GM12878 (cell line): ENCODE data around the gene UNC119B.

Experiments used
- EP300 ChIP-seq, 2 experiments: fragments of 150-350 bp in 1 of 2; IDR thresholded peaks; 2 replicates each; pipeline ENCODE4 v1.6.1; 2011 to 2012; ENCODE audit warnings: low read depth in 2 of 2, low read length in 2 of 2, borderline replicate concordance in 1 of 2, improper control_type of control experiment in 1 of 2, inconsistent platforms in 1 of 2; ENCODE audit not compliant: control insufficient read depth in 1 of 2
- TF ChIP-seq, protein P1 (sequence below): fragments of 450-650 bp; IDR thresholded peaks from 2 replicates; pipeline ENCODE4 v1.6.1; 2017; ENCODE audit warnings: mild to moderate bottlenecking
- TF ChIP-seq, protein P2 (sequence below): IDR thresholded peaks from 2 replicates; pipeline ENCODE4 v1.6.1; 2012; ENCODE audit warnings: improper control_type of control experiment, low read depth, low read length; ENCODE audit not compliant: insufficient replicate concordance

DNA sequence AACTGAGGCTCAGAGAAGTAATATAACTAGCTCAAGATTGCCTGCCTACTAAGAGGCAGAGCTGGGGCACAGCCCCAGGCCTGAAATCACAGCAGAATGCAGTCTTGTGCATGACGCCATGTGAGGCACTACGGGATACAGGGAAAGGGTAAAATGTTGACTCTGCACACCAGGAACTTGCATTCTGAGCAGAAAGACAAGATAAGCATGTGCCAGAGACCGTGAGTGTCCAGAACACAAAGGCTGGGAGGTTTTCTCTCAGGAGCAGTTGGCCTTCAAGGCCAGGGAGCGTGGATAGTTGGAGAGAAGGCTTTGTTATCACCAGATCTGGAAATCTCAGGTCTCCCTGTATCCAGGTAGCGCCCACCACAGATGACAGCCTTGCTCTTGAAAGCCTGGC, 46.5 kb upstream of the UNC119B start:
- TF ChIP-seq, protein P1, sequence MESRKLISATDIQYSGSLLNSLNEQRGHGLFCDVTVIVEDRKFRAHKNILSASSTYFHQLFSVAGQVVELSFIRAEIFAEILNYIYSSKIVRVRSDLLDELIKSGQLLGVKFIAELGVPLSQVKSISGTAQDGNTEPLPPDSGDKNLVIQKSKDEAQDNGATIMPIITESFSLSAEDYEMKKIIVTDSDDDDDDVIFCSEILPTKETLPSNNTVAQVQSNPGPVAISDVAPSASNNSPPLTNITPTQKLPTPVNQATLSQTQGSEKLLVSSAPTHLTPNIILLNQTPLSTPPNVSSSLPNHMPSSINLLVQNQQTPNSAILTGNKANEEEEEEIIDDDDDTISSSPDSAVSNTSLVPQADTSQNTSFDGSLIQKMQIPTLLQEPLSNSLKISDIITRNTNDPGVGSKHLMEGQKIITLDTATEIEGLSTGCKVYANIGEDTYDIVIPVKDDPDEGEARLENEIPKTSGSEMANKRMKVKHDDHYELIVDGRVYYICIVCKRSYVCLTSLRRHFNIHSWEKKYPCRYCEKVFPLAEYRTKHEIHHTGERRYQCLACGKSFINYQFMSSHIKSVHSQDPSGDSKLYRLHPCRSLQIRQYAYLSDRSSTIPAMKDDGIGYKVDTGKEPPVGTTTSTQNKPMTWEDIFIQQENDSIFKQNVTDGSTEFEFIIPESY = no peak
- TF ChIP-seq, protein P2, sequence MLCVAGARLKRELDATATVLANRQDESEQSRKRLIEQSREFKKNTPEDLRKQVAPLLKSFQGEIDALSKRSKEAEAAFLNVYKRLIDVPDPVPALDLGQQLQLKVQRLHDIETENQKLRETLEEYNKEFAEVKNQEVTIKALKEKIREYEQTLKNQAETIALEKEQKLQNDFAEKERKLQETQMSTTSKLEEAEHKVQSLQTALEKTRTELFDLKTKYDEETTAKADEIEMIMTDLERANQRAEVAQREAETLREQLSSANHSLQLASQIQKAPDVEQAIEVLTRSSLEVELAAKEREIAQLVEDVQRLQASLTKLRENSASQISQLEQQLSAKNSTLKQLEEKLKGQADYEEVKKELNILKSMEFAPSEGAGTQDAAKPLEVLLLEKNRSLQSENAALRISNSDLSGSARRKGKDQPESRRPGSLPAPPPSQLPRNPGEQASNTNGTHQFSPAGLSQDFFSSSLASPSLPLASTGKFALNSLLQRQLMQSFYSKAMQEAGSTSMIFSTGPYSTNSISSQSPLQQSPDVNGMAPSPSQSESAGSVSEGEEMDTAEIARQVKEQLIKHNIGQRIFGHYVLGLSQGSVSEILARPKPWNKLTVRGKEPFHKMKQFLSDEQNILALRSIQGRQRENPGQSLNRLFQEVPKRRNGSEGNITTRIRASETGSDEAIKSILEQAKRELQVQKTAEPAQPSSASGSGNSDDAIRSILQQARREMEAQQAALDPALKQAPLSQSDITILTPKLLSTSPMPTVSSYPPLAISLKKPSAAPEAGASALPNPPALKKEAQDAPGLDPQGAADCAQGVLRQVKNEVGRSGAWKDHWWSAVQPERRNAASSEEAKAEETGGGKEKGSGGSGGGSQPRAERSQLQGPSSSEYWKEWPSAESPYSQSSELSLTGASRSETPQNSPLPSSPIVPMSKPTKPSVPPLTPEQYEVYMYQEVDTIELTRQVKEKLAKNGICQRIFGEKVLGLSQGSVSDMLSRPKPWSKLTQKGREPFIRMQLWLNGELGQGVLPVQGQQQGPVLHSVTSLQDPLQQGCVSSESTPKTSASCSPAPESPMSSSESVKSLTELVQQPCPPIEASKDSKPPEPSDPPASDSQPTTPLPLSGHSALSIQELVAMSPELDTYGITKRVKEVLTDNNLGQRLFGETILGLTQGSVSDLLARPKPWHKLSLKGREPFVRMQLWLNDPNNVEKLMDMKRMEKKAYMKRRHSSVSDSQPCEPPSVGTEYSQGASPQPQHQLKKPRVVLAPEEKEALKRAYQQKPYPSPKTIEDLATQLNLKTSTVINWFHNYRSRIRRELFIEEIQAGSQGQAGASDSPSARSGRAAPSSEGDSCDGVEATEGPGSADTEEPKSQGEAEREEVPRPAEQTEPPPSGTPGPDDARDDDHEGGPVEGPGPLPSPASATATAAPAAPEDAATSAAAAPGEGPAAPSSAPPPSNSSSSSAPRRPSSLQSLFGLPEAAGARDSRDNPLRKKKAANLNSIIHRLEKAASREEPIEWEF = no peak
- no peak for TF ChIP-seq EP300 (IDR thresholded peaks at IDR 0.05; ENCODE audit: borderline replicate concordance in 1 of 2, control insufficient read depth in 1 of 2, low read depth in 2 of 2, low read length in 2 of 2)
